Measurements from ENCODE around the gene CNN3. TPM values are rescaled to one million over a fixed set of nuclear protein-coding genes. Genes with fewer than 3 reads are reported as not detected.
A peak's percentile ranks its signal among the peaks of the same experiment; 100 is the strongest.
"Not testable (repeated sequence)": the region's sequence is repeated elsewhere in the genome, so short reads cannot be mapped to it uniquely, and the experiment has no call there.

CNN3 gene
- polyA plus RNA-seq, 4 donors, result 53.5 to 155 (median 95.2) TPM

- Histone ChIP-seq H3K36me3 (ENCODE audit: control insufficient read depth in 3 of 3, insufficient read depth in 2 of 3, low read depth in 1 of 3, low read length in 3 of 3) (no peaks in the 10 kb centered on the region), H3K4me3 (ENCODE audit: low read depth in 1 of 3, low read length in 3 of 3) (no peak overlapping the region), H3K27me3 (ENCODE audit: control insufficient read depth in 3 of 3, insufficient read depth in 3 of 3, low read length in 3 of 3) (no peaks in the 10 kb centered on the region), H3K9me3 (ENCODE audit: control insufficient read depth in 2 of 2, insufficient read depth in 1 of 2, low read depth in 1 of 2, low read length in 1 of 2) (no peaks in the 10 kb centered on the region), H3K27ac (ENCODE audit: low read depth in 1 of 3, low read length in 2 of 3) (peak overlapping the region in 1 of 3 donors; percentile 5), H3K4me1 (ENCODE audit: control insufficient read depth in 3 of 3, insufficient read depth in 2 of 3, low read depth in 1 of 3, low read length in 2 of 3) (peaks cover 6 to 18% (median 9%) of the 10 kb centered on the region in 3 donors)
- FAIRE-seq, result no peak
- 7 to 37% (median 23%) methylated on average over 3 of the region's 3 CpGs for WGBS, 3 donors
- peak in 1 of 2 donors; percentile 68 for DNase-seq
Measured at GRCh38 chr1:94946886-94947285, 20.0 kb upstream of the CNN3 start.

GRCh38 chr1:94942171-94943128 lies 15.5 kb upstream of the CNN3 start:
- no peak overlapping the region for H3K27ac ChIP-seq (ENCODE audit: low read depth in 1 of 3, low read length in 2 of 3)
- WGBS, 3 donors, result 12 to 55% (median 34%) methylated on average over 8 of the region's 8 CpGs
- peak in 1 of 2 donors; percentile 85 for DNase-seq

GRCh38 chr1:94941480-94941879 lies 14.6 kb upstream of the CNN3 start:
- DNase-seq; H3K27ac ChIP-seq (ENCODE audit: low read depth in 1 of 3, low read length in 2 of 3); H3K36me3 ChIP-seq (ENCODE audit: control insufficient read depth in 3 of 3, insufficient read depth in 2 of 3, low read depth in 1 of 3, low read length in 3 of 3); H3K27me3 ChIP-seq (ENCODE audit: control insufficient read depth in 3 of 3, insufficient read depth in 3 of 3, low read length in 3 of 3); H3K9me3 ChIP-seq (ENCODE audit: control insufficient read depth in 2 of 2, insufficient read depth in 1 of 2, low read depth in 1 of 2, low read length in 1 of 2); FAIRE-seq; H3K4me3 ChIP-seq (ENCODE audit: low read depth in 1 of 3, low read length in 3 of 3); H3K4me1 ChIP-seq (ENCODE audit: control insufficient read depth in 3 of 3, insufficient read depth in 2 of 3, low read depth in 1 of 3, low read length in 2 of 3): not testable (repeated sequence)
- 42 to 85% (median 60%) methylated on average over 1 of the region's 1 CpG for WGBS, 3 donors

More at GRCh38 chr1:94942171-94943128, 15.5 kb upstream of the CNN3 start:
- Histone ChIP-seq H3K36me3 (ENCODE audit: control insufficient read depth in 3 of 3, insufficient read depth in 2 of 3, low read depth in 1 of 3, low read length in 3 of 3) (no peaks in the 10 kb centered on the region), H3K4me1 (ENCODE audit: control insufficient read depth in 3 of 3, insufficient read depth in 2 of 3, low read depth in 1 of 3, low read length in 2 of 3) (peaks cover 2 to 9% (median 9%) of the 10 kb centered on the region in 3 donors), H3K9me3 (ENCODE audit: control insufficient read depth in 2 of 2, insufficient read depth in 1 of 2, low read depth in 1 of 2, low read length in 1 of 2) (no peaks in the 10 kb centered on the region), H3K4me3 (ENCODE audit: low read depth in 1 of 3, low read length in 3 of 3) (no peak overlapping the region), H3K27me3 (ENCODE audit: control insufficient read depth in 3 of 3, insufficient read depth in 3 of 3, low read length in 3 of 3) (no peaks in the 10 kb centered on the region)
- FAIRE-seq, result no peak

GRCh38 chr1:94940738-94941137 lies 13.8 kb upstream of the CNN3 start:
- Histone ChIP-seq H3K36me3 (ENCODE audit: control insufficient read depth in 3 of 3, insufficient read depth in 2 of 3, low read depth in 1 of 3, low read length in 3 of 3) (no peaks in the 10 kb centered on the region), H3K27ac (ENCODE audit: low read depth in 1 of 3, low read length in 2 of 3) (no peak overlapping the region), H3K4me3 (ENCODE audit: low read depth in 1 of 3, low read length in 3 of 3) (no peak overlapping the region), H3K27me3 (ENCODE audit: control insufficient read depth in 3 of 3, insufficient read depth in 3 of 3, low read length in 3 of 3) (no peaks in the 10 kb centered on the region), H3K9me3 (ENCODE audit: control insufficient read depth in 2 of 2, insufficient read depth in 1 of 2, low read depth in 1 of 2, low read length in 1 of 2) (no peaks in the 10 kb centered on the region), H3K4me1 (ENCODE audit: control insufficient read depth in 3 of 3, insufficient read depth in 2 of 3, low read depth in 1 of 3, low read length in 2 of 3) (peaks cover 0 to 1% (median 0%) of the 10 kb centered on the region in 3 donors)
- no peak for FAIRE-seq
- no peak for DNase-seq
- 91 to 97% (median 95%) methylated on average over 3 of the region's 3 CpGs for WGBS, 3 donors

GRCh38 chr1:94937820-94938219 lies 10.9 kb upstream of the CNN3 start:
- WGBS, 3 donors, result 93 to 100% (median 94%) methylated on average over 1 of the region's 1 CpG
- Histone ChIP-seq H3K4me3 (ENCODE audit: low read depth in 1 of 3, low read length in 3 of 3) (no peak overlapping the region), H3K36me3 (ENCODE audit: control insufficient read depth in 3 of 3, insufficient read depth in 2 of 3, low read depth in 1 of 3, low read length in 3 of 3) (no peaks in the 10 kb centered on the region), H3K27ac (ENCODE audit: low read depth in 1 of 3, low read length in 2 of 3) (no peak overlapping the region), H3K9me3 (ENCODE audit: control insufficient read depth in 2 of 2, insufficient read depth in 1 of 2, low read depth in 1 of 2, low read length in 1 of 2) (no peaks in the 10 kb centered on the region), H3K4me1 (ENCODE audit: control insufficient read depth in 3 of 3, insufficient read depth in 2 of 3, low read depth in 1 of 3, low read length in 2 of 3) (peaks cover 0 to 1% (median 0%) of the 10 kb centered on the region in 3 donors), H3K27me3 (ENCODE audit: control insufficient read depth in 3 of 3, insufficient read depth in 3 of 3, low read length in 3 of 3) (no peaks in the 10 kb centered on the region)
- DNase-seq (no peak), FAIRE-seq (no peak)

GRCh38 chr1:94936861-94937620 lies 10.1 kb upstream of the CNN3 start:
- FAIRE-seq, result no peak

GRCh38 chr1:94935476-94935875 lies 8.6 kb upstream of the CNN3 start:
- Histone ChIP-seq H3K36me3 (ENCODE audit: control insufficient read depth in 3 of 3, insufficient read depth in 2 of 3, low read depth in 1 of 3, low read length in 3 of 3) (no peaks in the 10 kb centered on the region), H3K27ac (ENCODE audit: low read depth in 1 of 3, low read length in 2 of 3) (no peak overlapping the region), H3K27me3 (ENCODE audit: control insufficient read depth in 3 of 3, insufficient read depth in 3 of 3, low read length in 3 of 3) (no peaks in the 10 kb centered on the region), H3K4me1 (ENCODE audit: control insufficient read depth in 3 of 3, insufficient read depth in 2 of 3, low read depth in 1 of 3, low read length in 2 of 3) (peaks cover 0 to 1% (median 0%) of the 10 kb centered on the region in 3 donors), H3K4me3 (ENCODE audit: low read depth in 1 of 3, low read length in 3 of 3) (no peak overlapping the region), H3K9me3 (ENCODE audit: control insufficient read depth in 2 of 2, insufficient read depth in 1 of 2, low read depth in 1 of 2, low read length in 1 of 2) (no peaks in the 10 kb centered on the region)
- DNase-seq (no peak), FAIRE-seq (no peak)
- WGBS, 3 donors, result 50 to 64% (median 52%) methylated on average over 1 of the region's 1 CpG

More at GRCh38 chr1:94936861-94937620, 10.1 kb upstream of the CNN3 start:
- no peak overlapping the region for H3K27ac ChIP-seq (ENCODE audit: low read depth in 1 of 3, low read length in 2 of 3)
- H3K4me1 ChIP-seq (ENCODE audit: control insufficient read depth in 3 of 3, insufficient read depth in 2 of 3, low read depth in 1 of 3, low read length in 2 of 3), result peaks cover 0 to 1% (median 0%) of the 10 kb centered on the region in 3 donors
- no peak for DNase-seq
- WGBS, 3 donors, result 21 to 55% (median 37%) methylated on average over 5 of the region's 5 CpGs
- H3K9me3 ChIP-seq (ENCODE audit: control insufficient read depth in 2 of 2, insufficient read depth in 1 of 2, low read depth in 1 of 2, low read length in 1 of 2), result no peaks in the 10 kb centered on the region
- H3K36me3 ChIP-seq (ENCODE audit: control insufficient read depth in 3 of 3, insufficient read depth in 2 of 3, low read depth in 1 of 3, low read length in 3 of 3), result no peaks in the 10 kb centered on the region
- H3K27me3 ChIP-seq (ENCODE audit: control insufficient read depth in 3 of 3, insufficient read depth in 3 of 3, low read length in 3 of 3), result no peaks in the 10 kb centered on the region
- no peak overlapping the region for H3K4me3 ChIP-seq (ENCODE audit: low read depth in 1 of 3, low read length in 3 of 3)

GRCh38 chr1:94935034-94935433 lies 8.1 kb upstream of the CNN3 start:
- Histone ChIP-seq H3K27ac (ENCODE audit: low read depth in 1 of 3, low read length in 2 of 3) (no peak overlapping the region), H3K4me1 (ENCODE audit: control insufficient read depth in 3 of 3, insufficient read depth in 2 of 3, low read depth in 1 of 3, low read length in 2 of 3) (peaks cover 0 to 1% (median 0%) of the 10 kb centered on the region in 3 donors), H3K4me3 (ENCODE audit: low read depth in 1 of 3, low read length in 3 of 3) (no peak overlapping the region), H3K36me3 (ENCODE audit: control insufficient read depth in 3 of 3, insufficient read depth in 2 of 3, low read depth in 1 of 3, low read length in 3 of 3) (no peaks in the 10 kb centered on the region), H3K9me3 (ENCODE audit: control insufficient read depth in 2 of 2, insufficient read depth in 1 of 2, low read depth in 1 of 2, low read length in 1 of 2) (no peaks in the 10 kb centered on the region), H3K27me3 (ENCODE audit: control insufficient read depth in 3 of 3, insufficient read depth in 3 of 3, low read length in 3 of 3) (no peaks in the 10 kb centered on the region)
- WGBS, 3 donors, result 90 to 95% (median 92%) methylated on average over 1 of the region's 1 CpG
- FAIRE-seq, result no peak
- DNase-seq, result no peak

All from small intestine (tissue), 7 donors.